SK-N-SH treated with all-trans-retinoic acid at 6 μM for 48 hours (cell line): ENCODE results near the gene CRTAP.

ENCODE experiments used
- ATAC-seq: fragments of 200-7000 bp; cut with Tn5 transposase; 3 replicates; pipeline ENCODE4 v1.9.1; 2020; ENCODE audit warnings: mild to moderate bottlenecking, moderate library complexity
- ARNTL ChIP-seq: fragments of 450-650 bp; formaldehyde crosslinking; IDR thresholded peaks from 2 replicates; pipeline ENCODE4 v1.5.0; 2020; ENCODE audit warnings: low read depth, mild to moderate bottlenecking, moderate library complexity, borderline replicate concordance
- BACH2 ChIP-seq: fragments of 250-450 bp; sonication (Bioruptor Pico); IDR thresholded peaks from 2 replicates; pipeline ENCODE4 v1.9.0; 2021; ENCODE audit warnings: mild to moderate bottlenecking, borderline replicate concordance
- CSDC2 ChIP-seq: fragments of 250-450 bp; sonication (Bioruptor Pico); IDR thresholded peaks from 2 replicates; pipeline ENCODE4 v1.5.0; 2020; ENCODE audit warnings: mild to moderate bottlenecking, moderate library complexity
- ESRRG ChIP-seq: fragments of 250-450 bp; sonication (Bioruptor Pico); IDR thresholded peaks from 2 replicates; pipeline ENCODE4 v1.6.1; 2021; ENCODE audit warnings: mild to moderate bottlenecking
- GLIS3 ChIP-seq: fragments of 250-450 bp; sonication (Bioruptor Pico); IDR thresholded peaks from 2 replicates; pipeline ENCODE4 v1.5.0; 2020; ENCODE audit warnings: mild to moderate bottlenecking, moderate library complexity
- ISL1 ChIP-seq: fragments of 250-450 bp; sonication (Bioruptor Pico); IDR thresholded peaks from 2 replicates; pipeline ENCODE4 v2.1.2; 2022; ENCODE audit warnings: mild to moderate bottlenecking, moderate library complexity
- OSR1 ChIP-seq: fragments of 250-450 bp; sonication (Bioruptor Pico); IDR thresholded peaks from 2 replicates; pipeline ENCODE4 v1.8.0; 2022; ENCODE audit warnings: moderate library complexity, mild to moderate bottlenecking, inconsistent platforms
- PPARA ChIP-seq: fragments of 250-450 bp; sonication (Bioruptor Pico); IDR thresholded peaks from 2 replicates; pipeline ENCODE4 v1.5.0; 2020; ENCODE audit warnings: mild to moderate bottlenecking, borderline replicate concordance
- RARB ChIP-seq: fragments of 250-450 bp; sonication (Bioruptor Pico); IDR thresholded peaks from 2 replicates; pipeline ENCODE4 v1.8.0; 2021; ENCODE audit warnings: mild to moderate bottlenecking, moderate library complexity
- SNAI2 ChIP-seq: fragments of 250-450 bp; sonication (Bioruptor Pico); IDR thresholded peaks from 2 replicates; pipeline ENCODE4 v1.5.0; 2020; ENCODE audit warnings: mild to moderate bottlenecking, moderate library complexity
- TOX ChIP-seq: fragments of 250-450 bp; sonication (Bioruptor Pico); IDR thresholded peaks from 2 replicates; pipeline ENCODE4 v1.8.0; 2021; ENCODE audit warnings: mild to moderate bottlenecking, moderate library complexity, borderline replicate concordance
- ZC3H10 ChIP-seq: fragments of 250-450 bp; sonication (Bioruptor Pico); IDR thresholded peaks from 2 replicates; pipeline ENCODE4 v1.5.1; 2021; ENCODE audit warnings: mild to moderate bottlenecking, moderate library complexity
- ZFP3 ChIP-seq: fragments of 250-450 bp; sonication (Bioruptor Pico); IDR thresholded peaks from 2 replicates; pipeline ENCODE4 v1.5.0; 2020; ENCODE audit warnings: mild to moderate bottlenecking, moderate library complexity
- ZFP30 ChIP-seq: fragments of 450-650 bp; formaldehyde crosslinking; IDR thresholded peaks from 2 replicates; pipeline ENCODE4 v1.5.0; 2022; ENCODE audit warnings: mild to moderate bottlenecking, moderate library complexity
- ZNF565 ChIP-seq: fragments of 450-650 bp; formaldehyde crosslinking; conservative IDR thresholded peaks from 2 replicates; pipeline ENCODE4 v1.5.0; 2020; ENCODE audit warnings: low read depth, mild to moderate bottlenecking, moderate library complexity
- ZNF70 ChIP-seq: fragments of 450-650 bp; formaldehyde crosslinking; IDR thresholded peaks from 2 replicates; pipeline ENCODE4 v1.5.0; 2020; ENCODE audit warnings: mild to moderate bottlenecking, moderate library complexity
- ZNF8 ChIP-seq: fragments of 450-650 bp; formaldehyde crosslinking; IDR thresholded peaks from 2 replicates; pipeline ENCODE4 v1.5.0; 2020; ENCODE audit warnings: mild to moderate bottlenecking, moderate library complexity
- TF ChIP-seq, protein P1 (sequence below): fragments of 250-450 bp; sonication (Bioruptor Pico); IDR thresholded peaks from 2 replicates; pipeline ENCODE4 v1.5.1; 2020; ENCODE audit warnings: low read depth, mild to moderate bottlenecking, moderate library complexity
- TF ChIP-seq, protein P2 (sequence below): fragments of 250-450 bp; sonication (Bioruptor Pico); IDR thresholded peaks from 2 replicates; pipeline ENCODE4 v1.8.0; 2021; ENCODE audit warnings: low read depth, mild to moderate bottlenecking, moderate library complexity, borderline replicate concordance
- TF ChIP-seq, protein P3 (sequence below): fragments of 250-450 bp; sonication (Bioruptor Pico); IDR thresholded peaks from 2 replicates; pipeline ENCODE4 v1.5.1; 2021; ENCODE audit warnings: mild to moderate bottlenecking, moderate library complexity
- TF ChIP-seq, protein P4 (sequence below): fragments of 250-450 bp; sonication (Bioruptor Pico); IDR thresholded peaks from 2 replicates; pipeline ENCODE4 v1.5.0; 2020; ENCODE audit warnings: mild to moderate bottlenecking, moderate library complexity
- TF ChIP-seq, protein P5 (sequence below): fragments of 250-450 bp; sonication (Bioruptor Pico); IDR thresholded peaks from 2 replicates; pipeline ENCODE4 v1.8.0; 2020; ENCODE audit warnings: mild to moderate bottlenecking, moderate library complexity, borderline replicate concordance

CRTAP gene

DNA sequence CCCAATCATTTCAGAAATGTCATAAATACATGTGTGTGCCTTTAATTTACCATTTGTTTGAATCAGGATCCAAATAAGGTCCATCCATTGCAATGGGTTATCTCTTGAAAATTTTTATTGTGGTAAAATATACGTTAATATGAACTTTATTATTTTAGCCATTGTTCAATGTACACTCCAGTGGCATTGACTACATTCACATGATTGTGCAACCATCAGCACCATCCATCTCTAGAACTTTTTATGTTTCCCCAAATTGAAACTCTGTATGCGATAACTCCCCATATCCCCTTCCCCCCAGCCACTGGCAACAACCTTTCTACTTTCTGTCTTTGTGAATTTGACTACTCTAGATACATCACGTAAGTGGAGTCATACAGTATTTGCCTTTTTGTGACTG, 12.0 kb downstream of the CRTAP start (continued):
- TF ChIP-seq RARB (CRISPR knock-in tag) (no peak), SNAI2 (no peak), CSDC2 (CRISPR knock-in tag) (no peak), ZNF8 (no peak), ZNF70 (no peak)
- TF ChIP-seq, protein P1, sequence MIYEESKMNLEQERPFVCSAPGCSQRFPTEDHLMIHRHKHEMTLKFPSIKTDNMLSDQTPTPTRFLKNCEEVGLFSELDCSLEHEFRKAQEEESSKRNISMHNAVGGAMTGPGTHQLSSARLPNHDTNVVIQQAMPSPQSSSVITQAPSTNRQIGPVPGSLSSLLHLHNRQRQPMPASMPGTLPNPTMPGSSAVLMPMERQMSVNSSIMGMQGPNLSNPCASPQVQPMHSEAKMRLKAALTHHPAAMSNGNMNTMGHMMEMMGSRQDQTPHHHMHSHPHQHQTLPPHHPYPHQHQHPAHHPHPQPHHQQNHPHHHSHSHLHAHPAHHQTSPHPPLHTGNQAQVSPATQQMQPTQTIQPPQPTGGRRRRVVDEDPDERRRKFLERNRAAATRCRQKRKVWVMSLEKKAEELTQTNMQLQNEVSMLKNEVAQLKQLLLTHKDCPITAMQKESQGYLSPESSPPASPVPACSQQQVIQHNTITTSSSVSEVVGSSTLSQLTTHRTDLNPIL, result no peak

DNA sequence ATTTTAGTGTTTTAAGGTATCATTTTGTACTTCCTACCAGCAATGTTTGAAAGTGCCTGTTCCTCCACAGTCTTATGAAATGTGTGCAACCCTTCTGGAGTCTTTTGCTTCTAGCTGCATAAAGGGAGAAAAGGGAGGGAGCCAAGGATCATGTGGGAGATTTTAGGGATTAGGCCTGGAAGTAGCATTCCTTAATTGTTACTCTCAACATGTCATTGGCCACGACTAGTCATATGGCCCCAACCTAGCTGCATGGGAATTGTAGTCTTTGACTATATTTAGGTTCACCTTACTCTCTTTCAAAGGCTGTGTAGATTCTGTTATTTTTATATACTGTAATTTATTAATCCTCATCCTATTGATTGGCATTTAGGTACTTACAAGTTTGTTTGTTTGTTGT, 14.9 kb downstream of the CRTAP start:
- peak; percentile 61 for ATAC-seq
- TF ChIP-seq ZNF8, result no peak
- no peak for TF ChIP-seq ISL1 (CRISPR knock-in tag)
- TF ChIP-seq ARNTL (CRISPR knock-in tag), result no peak
- no peak for TF ChIP-seq ZFP30 (CRISPR knock-in tag)
- TF ChIP-seq ESRRG (CRISPR knock-in tag), result no peak
- TF ChIP-seq CSDC2 (CRISPR knock-in tag), result no peak
- no peak for TF ChIP-seq SNAI2
- no peak for TF ChIP-seq ZC3H10 (CRISPR knock-in tag)
- TF ChIP-seq BACH2 (CRISPR knock-in tag), result no peak
- no peak for TF ChIP-seq RARB (CRISPR knock-in tag)

DNA sequence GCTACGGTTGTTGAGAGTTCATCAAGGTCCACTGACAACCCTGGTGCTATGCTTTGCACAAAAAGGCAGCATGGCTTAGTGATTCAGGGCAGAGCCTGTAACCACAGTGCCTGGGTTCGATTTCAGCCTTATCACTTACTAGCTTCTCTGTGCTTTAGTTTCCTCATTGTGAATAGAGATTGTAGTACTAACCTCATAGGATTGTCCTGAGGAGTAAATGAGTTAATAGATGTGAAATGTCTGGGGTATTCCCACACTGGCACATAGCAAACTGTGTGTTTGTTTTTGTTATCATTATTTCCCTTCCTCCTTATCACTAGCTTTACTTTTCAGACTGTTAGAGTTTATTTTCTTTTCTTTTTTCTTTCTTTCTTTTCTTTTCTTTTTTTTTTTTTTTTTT, 16.3 kb downstream of the CRTAP start:
- no peak for ATAC-seq
- TF ChIP-seq ESRRG (CRISPR knock-in tag), result no peak
- TF ChIP-seq ZNF565 (CRISPR knock-in tag), result no peak
- TF ChIP-seq, protein P2, sequence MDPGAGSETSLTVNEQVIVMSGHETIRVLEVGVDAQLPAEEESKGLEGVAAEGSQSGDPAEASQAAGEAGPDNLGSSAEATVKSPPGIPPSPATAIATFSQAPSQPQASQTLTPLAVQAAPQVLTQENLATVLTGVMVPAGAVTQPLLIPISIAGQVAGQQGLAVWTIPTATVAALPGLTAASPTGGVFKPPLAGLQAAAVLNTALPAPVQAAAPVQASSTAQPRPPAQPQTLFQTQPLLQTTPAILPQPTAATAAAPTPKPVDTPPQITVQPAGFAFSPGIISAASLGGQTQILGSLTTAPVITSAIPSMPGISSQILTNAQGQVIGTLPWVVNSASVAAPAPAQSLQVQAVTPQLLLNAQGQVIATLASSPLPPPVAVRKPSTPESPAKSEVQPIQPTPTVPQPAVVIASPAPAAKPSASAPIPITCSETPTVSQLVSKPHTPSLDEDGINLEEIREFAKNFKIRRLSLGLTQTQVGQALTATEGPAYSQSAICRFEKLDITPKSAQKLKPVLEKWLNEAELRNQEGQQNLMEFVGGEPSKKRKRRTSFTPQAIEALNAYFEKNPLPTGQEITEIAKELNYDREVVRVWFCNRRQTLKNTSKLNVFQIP, result no peak
- no peak for TF ChIP-seq ZNF8
- TF ChIP-seq OSR1 (CRISPR knock-in tag), result no peak
- TF ChIP-seq SNAI2, result no peak
- TF ChIP-seq ARNTL (CRISPR knock-in tag), result no peak
- no peak for TF ChIP-seq RARB (CRISPR knock-in tag)
- TF ChIP-seq ZC3H10 (CRISPR knock-in tag), result no peak
- TF ChIP-seq, all 23 proteins: peak for 0

DNA sequence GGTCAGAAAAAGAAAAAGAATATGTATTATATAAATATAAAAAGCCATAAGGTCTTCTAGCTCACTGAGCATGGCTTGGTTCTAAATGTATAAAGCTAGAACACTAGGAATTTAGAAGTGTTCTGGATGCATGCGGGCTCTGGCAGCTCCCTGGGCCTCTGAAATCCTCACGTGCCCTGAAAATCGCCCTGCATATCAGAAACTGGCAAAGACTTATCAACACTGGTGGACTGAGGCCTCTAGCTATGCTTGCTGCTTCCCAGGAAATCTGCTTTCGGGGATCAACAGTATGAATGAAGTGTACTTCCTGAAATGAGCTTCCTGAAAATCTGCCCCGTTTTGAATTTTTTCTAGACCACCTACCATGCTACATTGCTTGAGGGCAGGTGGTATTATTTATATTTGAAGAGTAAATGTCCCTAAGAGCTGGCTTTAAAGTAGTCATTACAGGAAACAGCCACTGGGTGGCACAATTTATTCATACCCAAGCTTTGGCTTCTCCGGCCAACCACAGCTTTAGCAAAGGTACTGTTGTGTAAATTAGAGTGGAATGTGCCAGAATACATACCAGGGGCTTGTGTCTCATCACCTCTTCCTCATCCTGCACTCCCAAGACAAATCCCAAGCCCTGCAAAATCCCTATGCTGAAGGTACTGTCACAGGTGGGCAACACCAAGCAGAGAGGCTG, 17.7 kb downstream of the CRTAP start:
- peak; percentile 90 for ATAC-seq
- TF ChIP-seq ZNF8 (no peak), TOX (CRISPR knock-in tag) (no peak), CSDC2 (CRISPR knock-in tag) (no peak), BACH2 (CRISPR knock-in tag) (no peak), GLIS3 (CRISPR knock-in tag) (no peak), ESRRG (CRISPR knock-in tag) (no peak), ZNF565 (CRISPR knock-in tag) (no peak), ZNF70 (no peak), ISL1 (CRISPR knock-in tag) (no peak), ZFP30 (CRISPR knock-in tag) (no peak), ZC3H10 (CRISPR knock-in tag) (no peak), PPARA (no peak), ZFP3 (CRISPR knock-in tag) (no peak), ARNTL (CRISPR knock-in tag) (no peak)
- TF ChIP-seq, protein P1, result no peak
- TF ChIP-seq, protein P2, result no peak
- TF ChIP-seq, protein P3, sequence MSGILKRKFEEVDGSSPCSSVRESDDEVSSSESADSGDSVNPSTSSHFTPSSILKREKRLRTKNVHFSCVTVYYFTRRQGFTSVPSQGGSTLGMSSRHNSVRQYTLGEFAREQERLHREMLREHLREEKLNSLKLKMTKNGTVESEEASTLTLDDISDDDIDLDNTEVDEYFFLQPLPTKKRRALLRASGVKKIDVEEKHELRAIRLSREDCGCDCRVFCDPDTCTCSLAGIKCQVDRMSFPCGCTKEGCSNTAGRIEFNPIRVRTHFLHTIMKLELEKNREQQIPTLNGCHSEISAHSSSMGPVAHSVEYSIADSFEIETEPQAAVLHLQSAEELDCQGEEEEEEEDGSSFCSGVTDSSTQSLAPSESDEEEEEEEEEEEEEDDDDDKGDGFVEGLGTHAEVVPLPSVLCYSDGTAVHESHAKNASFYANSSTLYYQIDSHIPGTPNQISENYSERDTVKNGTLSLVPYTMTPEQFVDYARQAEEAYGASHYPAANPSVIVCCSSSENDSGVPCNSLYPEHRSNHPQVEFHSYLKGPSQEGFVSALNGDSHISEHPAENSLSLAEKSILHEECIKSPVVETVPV (CRISPR knock-in tag), result no peak
- TF ChIP-seq, protein P4, sequence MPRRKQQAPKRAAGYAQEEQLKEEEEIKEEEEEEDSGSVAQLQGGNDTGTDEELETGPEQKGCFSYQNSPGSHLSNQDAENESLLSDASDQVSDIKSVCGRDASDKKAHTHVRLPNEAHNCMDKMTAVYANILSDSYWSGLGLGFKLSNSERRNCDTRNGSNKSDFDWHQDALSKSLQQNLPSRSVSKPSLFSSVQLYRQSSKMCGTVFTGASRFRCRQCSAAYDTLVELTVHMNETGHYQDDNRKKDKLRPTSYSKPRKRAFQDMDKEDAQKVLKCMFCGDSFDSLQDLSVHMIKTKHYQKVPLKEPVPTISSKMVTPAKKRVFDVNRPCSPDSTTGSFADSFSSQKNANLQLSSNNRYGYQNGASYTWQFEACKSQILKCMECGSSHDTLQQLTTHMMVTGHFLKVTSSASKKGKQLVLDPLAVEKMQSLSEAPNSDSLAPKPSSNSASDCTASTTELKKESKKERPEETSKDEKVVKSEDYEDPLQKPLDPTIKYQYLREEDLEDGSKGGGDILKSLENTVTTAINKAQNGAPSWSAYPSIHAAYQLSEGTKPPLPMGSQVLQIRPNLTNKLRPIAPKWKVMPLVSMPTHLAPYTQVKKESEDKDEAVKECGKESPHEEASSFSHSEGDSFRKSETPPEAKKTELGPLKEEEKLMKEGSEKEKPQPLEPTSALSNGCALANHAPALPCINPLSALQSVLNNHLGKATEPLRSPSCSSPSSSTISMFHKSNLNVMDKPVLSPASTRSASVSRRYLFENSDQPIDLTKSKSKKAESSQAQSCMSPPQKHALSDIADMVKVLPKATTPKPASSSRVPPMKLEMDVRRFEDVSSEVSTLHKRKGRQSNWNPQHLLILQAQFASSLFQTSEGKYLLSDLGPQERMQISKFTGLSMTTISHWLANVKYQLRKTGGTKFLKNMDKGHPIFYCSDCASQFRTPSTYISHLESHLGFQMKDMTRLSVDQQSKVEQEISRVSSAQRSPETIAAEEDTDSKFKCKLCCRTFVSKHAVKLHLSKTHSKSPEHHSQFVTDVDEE (CRISPR knock-in tag), result no peak
- TF ChIP-seq, protein P5, sequence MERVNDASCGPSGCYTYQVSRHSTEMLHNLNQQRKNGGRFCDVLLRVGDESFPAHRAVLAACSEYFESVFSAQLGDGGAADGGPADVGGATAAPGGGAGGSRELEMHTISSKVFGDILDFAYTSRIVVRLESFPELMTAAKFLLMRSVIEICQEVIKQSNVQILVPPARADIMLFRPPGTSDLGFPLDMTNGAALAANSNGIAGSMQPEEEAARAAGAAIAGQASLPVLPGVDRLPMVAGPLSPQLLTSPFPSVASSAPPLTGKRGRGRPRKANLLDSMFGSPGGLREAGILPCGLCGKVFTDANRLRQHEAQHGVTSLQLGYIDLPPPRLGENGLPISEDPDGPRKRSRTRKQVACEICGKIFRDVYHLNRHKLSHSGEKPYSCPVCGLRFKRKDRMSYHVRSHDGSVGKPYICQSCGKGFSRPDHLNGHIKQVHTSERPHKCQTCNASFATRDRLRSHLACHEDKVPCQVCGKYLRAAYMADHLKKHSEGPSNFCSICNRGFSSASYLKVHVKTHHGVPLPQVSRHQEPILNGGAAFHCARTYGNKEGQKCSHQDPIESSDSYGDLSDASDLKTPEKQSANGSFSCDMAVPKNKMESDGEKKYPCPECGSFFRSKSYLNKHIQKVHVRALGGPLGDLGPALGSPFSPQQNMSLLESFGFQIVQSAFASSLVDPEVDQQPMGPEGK, result no peak
- TF ChIP-seq, all 23 proteins: peak for 0
